Activated CD8-positive, alpha-beta T cell treated with anti-CD3 and anti-CD28 coated beads, Interleukin-2, amount 10 ng/mL, durations not matched to agents 7 days and 5 days (primary cell): ENCODE measurements around the gene ASB17. TPM values are rescaled to one million over a fixed set of nuclear protein-coding genes. Genes with fewer than 3 reads are reported as not detected.
"Not testable (repeated sequence)": the region's sequence is repeated elsewhere in the genome, so short reads cannot be mapped to it uniquely, and the experiment has no call there.

Experiments used
- ATAC-seq: fragments of 150-1000 bp; cut with Tn5 transposase; one replicate; pipeline ENCODE4 v1.10.0; 2021; ENCODE audit warnings: moderate library complexity
- CTCF ChIA-PET: fragments of 350-600 bp; sonication (Branson Sonifier 250); formaldehyde crosslinking; loops from one replicate; lab custom pipeline; 2021; ENCODE audit warnings: antibody characterized with exemption; lab: Charles Lee
- POLR2A ChIA-PET: fragments of 350-600 bp; sonication (Branson Sonifier 250); formaldehyde crosslinking; loops from one replicate; lab custom pipeline; 2021; ENCODE audit warnings: antibody characterized with exemption; lab: Charles Lee
- DNase-seq: peaks from one replicate; pipeline ENCODE4 v3.0.0-alpha.2; 2020
- H3K27ac Mint-ChIP-seq: one replicate; pipeline ENCODE4 v1.8.0; 2021; ENCODE audit warnings: mild to moderate bottlenecking, mixed read lengths
- H3K27me3 Mint-ChIP-seq: one replicate; pipeline ENCODE4 v1.8.0; 2021; ENCODE audit warnings: low read depth, mixed read lengths
- H3K36me3 Mint-ChIP-seq: one replicate; pipeline ENCODE4 v1.8.0; 2021; ENCODE audit warnings: low read depth, mixed read lengths
- H3K4me1 Mint-ChIP-seq: one replicate; pipeline ENCODE4 v1.8.0; 2021; ENCODE audit warnings: low read depth, mixed read lengths
- H3K4me3 Mint-ChIP-seq: one replicate; pipeline ENCODE4 v1.8.0; 2021; ENCODE audit warnings: mild to moderate bottlenecking, mixed read lengths
- H3K9me3 Mint-ChIP-seq: one replicate; pipeline ENCODE4 v1.8.0; 2022; ENCODE audit warnings: mixed read lengths; ENCODE audit not compliant: insufficient read depth
- total RNA-seq, 2 experiments: library from RNA; stranded (reverse); gene quantifications; one replicate each; pipeline ENCODE4 v1.2.3, GENCODE V29; 2021

The ASB17 gene
- not detected for total RNA-seq

- DNase-seq (no peak), ATAC-seq (no peak)
- Mint-ChIP-seq H3K4me1 (no peaks in the 10 kb centered on the region), H3K9me3 (no peaks in the 10 kb centered on the region), H3K36me3 (no peaks in the 10 kb centered on the region), H3K27ac (no peak within 1 kb of the TSS), H3K4me3 (no peak within 1 kb of the TSS), H3K27me3 (no peaks in the 10 kb centered on the region)
- POLR2A ChIA-PET: no interaction called here
- CTCF ChIA-PET: no interaction called here
Measured at GRCh38 chr1:75932304-75932703, at the start of gene ASB17. Gene ASB17 (minus strand): TSS chr1:75932404. CDS start chr1:75932291, 113 bp downstream.

DNA sequence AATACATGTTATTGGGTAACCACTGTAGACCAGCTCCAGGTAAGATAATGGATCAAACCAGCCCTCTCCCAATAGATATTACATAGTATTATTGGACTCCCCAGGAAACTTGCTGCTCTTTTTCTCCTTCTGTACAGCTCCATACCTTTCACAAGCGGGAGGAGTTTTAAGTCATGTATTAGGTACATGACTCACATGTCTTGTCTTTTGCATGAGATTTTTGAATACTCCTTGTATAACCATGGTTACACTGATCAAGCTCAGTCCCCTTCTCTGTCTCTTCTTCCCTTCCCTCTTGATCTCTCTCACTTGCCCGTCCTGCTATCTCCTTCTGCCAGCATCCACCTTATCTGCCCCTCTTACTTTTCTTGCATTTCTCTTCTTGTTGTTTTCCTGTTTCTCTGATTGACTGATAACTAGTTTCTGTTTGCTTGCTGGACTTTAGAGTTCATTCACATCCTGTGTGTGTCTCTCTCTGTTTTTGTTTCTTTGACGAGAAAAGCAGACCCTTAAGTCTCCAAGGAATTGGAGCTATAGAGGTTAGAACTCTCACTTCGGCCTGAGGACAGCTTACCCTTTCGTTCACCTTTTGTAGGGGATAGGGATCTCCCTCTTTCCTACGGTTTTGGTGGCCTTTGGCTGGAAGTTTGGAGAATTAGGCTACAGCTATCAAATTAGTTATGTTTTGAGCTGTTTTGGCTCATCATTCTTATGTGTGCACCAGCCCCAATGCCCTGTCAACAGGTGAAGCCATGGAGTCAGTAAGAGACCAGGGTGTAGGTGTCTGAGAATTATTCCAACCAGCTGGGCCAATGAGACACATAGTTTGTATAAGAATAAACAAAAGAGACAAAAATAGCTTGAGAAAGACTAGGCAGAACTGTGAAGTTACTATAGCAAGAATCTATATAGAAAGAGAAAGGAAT is 49.0 kb upstream of the ASB17 start:
- ChIA-PET CTCF (interaction anchor here (0.9 kb wide), 1 partner anchor 10 kb away, joined by 3 read pairs; no protein-coding TSS in a partner anchor), POLR2A (no interaction called here)
- Mint-ChIP-seq H3K9me3 (no peaks in the 10 kb centered on the region), H3K36me3 (no peaks in the 10 kb centered on the region), H3K4me1 (no peaks in the 10 kb centered on the region), H3K27me3 (no peaks in the 10 kb centered on the region), H3K27ac (no peak overlapping the region), H3K4me3 (no peak overlapping the region)
- no peak for ATAC-seq
- DNase-seq: no peak

DNA sequence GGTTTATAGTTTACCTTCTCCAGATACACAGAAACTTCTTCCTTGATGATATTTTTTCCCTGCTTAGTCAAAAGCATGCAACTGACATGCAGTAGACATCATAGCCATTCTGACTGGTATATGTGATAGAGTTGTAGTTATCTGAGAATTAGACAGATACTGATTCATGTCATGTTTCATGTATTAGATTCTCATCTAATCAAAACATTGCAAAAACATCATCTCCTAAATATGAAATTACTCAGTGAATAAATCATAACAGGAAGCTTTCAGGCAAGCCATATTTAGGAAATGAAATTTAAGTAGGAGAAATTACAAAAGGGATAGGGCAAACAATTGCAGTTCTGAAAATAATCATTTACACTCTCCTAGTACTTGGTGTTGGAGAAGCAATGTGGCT is 38.4 kb upstream of the ASB17 start:
- Mint-ChIP-seq H3K27me3 (peaks cover 3% of the 10 kb centered on the region), H3K4me3 (no peak overlapping the region), H3K27ac (no peak overlapping the region), H3K4me1 (no peaks in the 10 kb centered on the region), H3K36me3 (no peaks in the 10 kb centered on the region), H3K9me3 (no peaks in the 10 kb centered on the region)
- ATAC-seq: no peak
- DNase-seq: no peak
- ChIA-PET CTCF (no interaction called here), POLR2A (no interaction called here)

GRCh38 chr1:75969550-75969949 is 37.3 kb upstream of the ASB17 start:
- ChIA-PET POLR2A (no interaction called here), CTCF (no interaction called here)
- Mint-ChIP-seq H3K27ac (no peak overlapping the region), H3K36me3 (no peaks in the 10 kb centered on the region), H3K4me3 (no peak overlapping the region), H3K4me1 (no peaks in the 10 kb centered on the region), H3K9me3 (no peaks in the 10 kb centered on the region), H3K27me3 (peaks cover 3% of the 10 kb centered on the region)
- ATAC-seq: no peak
- DNase-seq: no peak

- POLR2A ChIA-PET: no interaction called here
- Mint-ChIP-seq H3K27ac (no peak overlapping the region), H3K9me3 (no peaks in the 10 kb centered on the region), H3K4me3 (no peak overlapping the region), H3K4me1 (no peaks in the 10 kb centered on the region), H3K27me3 (peaks cover 3% of the 10 kb centered on the region), H3K36me3 (no peaks in the 10 kb centered on the region)
- ATAC-seq: no peak
- DNase-seq: no peak
- CTCF ChIA-PET: no interaction called here
Measured at GRCh38 chr1:75967719-75968118, 35.5 kb upstream of the ASB17 start.

DNA sequence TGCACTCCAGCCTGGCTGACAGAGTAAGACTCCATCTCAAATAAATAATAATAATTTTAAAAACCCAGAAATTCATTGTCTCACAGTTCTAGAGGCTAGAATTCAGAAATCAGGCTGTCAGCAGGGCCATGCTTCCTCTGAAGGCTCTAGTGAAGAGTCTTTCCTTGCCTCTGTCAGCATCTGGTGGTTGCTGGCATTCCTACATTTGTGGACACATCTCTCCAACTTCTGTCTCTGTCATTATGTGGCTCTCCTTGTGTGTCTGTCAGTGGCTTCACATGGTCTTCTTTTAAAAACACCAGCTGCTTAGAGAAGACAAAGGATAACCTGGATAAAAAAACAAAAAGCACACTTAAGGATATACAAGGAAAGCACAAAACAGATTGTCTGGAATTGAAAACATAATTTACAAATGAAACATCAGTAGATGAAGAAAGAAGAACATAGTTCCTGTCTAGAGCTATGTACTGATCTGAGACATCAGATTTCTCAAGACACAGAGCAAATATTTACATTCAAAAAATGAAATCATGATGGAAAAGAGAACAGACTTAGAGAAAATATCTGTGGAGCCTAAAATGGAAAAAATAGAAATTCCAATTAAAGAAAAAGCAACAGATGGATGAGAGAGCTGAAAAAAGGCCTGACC is 32.7 kb upstream of the ASB17 start:
- Mint-ChIP-seq H3K9me3 (no peaks in the 10 kb centered on the region), H3K4me3 (no peak overlapping the region), H3K4me1 (no peaks in the 10 kb centered on the region), H3K27ac (no peak overlapping the region), H3K36me3 (no peaks in the 10 kb centered on the region), H3K27me3 (peaks cover 3% of the 10 kb centered on the region)
- ChIA-PET POLR2A (no interaction called here), CTCF (no interaction called here)
- DNase-seq: no peak
- ATAC-seq: no peak

- H3K4me3 Mint-ChIP-seq, CTCF ChIA-PET, ATAC-seq, H3K4me1 Mint-ChIP-seq, H3K36me3 Mint-ChIP-seq, H3K27ac Mint-ChIP-seq, DNase-seq, H3K27me3 Mint-ChIP-seq, H3K9me3 Mint-ChIP-seq: not testable (repeated sequence)
- POLR2A ChIA-PET: interaction anchor here (0.8 kb wide), 1 partner anchor 122 kb away, joined by 3 read pairs; no protein-coding TSS in a partner anchor
Measured at GRCh38 chr1:75964110-75964759, 32.0 kb upstream of the ASB17 start.

DNA sequence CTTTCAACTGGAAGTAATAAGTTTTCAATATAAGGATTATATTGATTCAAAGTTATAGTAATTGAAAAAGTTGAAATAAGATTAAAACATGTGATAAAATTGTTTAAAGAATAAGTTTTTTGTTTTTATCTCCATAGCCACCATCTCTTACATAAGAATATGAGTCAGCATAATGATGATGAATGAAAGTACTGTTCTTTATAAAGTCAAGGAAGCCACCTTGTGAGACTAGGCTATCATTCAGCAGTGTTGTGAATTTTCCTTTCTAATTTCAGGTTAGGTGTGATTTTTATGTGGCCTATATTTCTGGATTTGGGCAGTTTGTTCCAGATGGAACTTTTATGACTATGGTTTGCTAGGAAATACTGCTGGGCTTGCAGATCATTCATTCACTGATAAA is 22.4 kb upstream of the ASB17 start:
- Mint-ChIP-seq H3K27ac (no peak overlapping the region), H3K9me3 (no peaks in the 10 kb centered on the region), H3K4me1 (no peaks in the 10 kb centered on the region), H3K4me3 (no peak overlapping the region), H3K36me3 (no peaks in the 10 kb centered on the region), H3K27me3 (peaks cover 3% of the 10 kb centered on the region)
- ChIA-PET CTCF (no interaction called here), POLR2A (no interaction called here)
- ATAC-seq: no peak
- DNase-seq: no peak

- no peak for ATAC-seq
- ChIA-PET POLR2A (no interaction called here), CTCF (no interaction called here)
- Mint-ChIP-seq H3K4me1 (no peaks in the 10 kb centered on the region), H3K27ac (no peak overlapping the region), H3K4me3 (no peak overlapping the region), H3K27me3 (peaks cover 3% of the 10 kb centered on the region), H3K9me3 (no peaks in the 10 kb centered on the region), H3K36me3 (no peaks in the 10 kb centered on the region)
- DNase-seq: no peak
Measured at GRCh38 chr1:75953461-75953860, 21.3 kb upstream of the ASB17 start.

- ChIA-PET CTCF (no interaction called here), POLR2A (no interaction called here)
- Mint-ChIP-seq H3K36me3 (no peaks in the 10 kb centered on the region), H3K27ac (no peak overlapping the region), H3K27me3 (peaks cover 3% of the 10 kb centered on the region), H3K4me1 (no peaks in the 10 kb centered on the region), H3K9me3 (no peaks in the 10 kb centered on the region), H3K4me3 (no peak overlapping the region)
- DNase-seq: no peak
- ATAC-seq: no peak
Measured at GRCh38 chr1:75952016-75952415, 19.8 kb upstream of the ASB17 start.

DNA sequence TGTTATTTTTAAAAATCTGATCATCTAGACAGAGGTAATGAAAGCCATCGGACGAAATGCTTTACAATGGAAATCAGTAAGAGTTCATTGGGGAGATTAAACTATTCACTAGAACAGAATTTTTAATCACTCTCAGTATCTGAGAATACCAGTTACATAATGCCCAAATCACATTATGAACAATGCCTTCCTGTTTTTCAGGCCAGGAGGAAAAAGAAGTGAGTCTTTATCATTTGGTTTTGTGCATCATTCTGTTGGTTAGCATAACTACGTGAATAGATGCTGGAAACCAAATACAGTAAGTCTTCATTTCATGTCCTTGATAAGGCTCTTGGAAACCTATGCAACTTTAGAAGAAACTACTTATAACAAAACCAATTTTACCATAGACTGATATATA is 18.0 kb upstream of the ASB17 start:
- H3K9me3 Mint-ChIP-seq: no peaks in the 10 kb centered on the region
- peaks cover 2% of the 10 kb centered on the region for H3K27me3 Mint-ChIP-seq
- ChIA-PET POLR2A (no interaction called here), CTCF (no interaction called here)
- H3K4me1 Mint-ChIP-seq: no peaks in the 10 kb centered on the region
- H3K27ac Mint-ChIP-seq: no peak overlapping the region
- H3K4me3 Mint-ChIP-seq: no peak overlapping the region
- DNase-seq: no peak
- no peak for ATAC-seq
- H3K36me3 Mint-ChIP-seq: no peaks in the 10 kb centered on the region

DNA sequence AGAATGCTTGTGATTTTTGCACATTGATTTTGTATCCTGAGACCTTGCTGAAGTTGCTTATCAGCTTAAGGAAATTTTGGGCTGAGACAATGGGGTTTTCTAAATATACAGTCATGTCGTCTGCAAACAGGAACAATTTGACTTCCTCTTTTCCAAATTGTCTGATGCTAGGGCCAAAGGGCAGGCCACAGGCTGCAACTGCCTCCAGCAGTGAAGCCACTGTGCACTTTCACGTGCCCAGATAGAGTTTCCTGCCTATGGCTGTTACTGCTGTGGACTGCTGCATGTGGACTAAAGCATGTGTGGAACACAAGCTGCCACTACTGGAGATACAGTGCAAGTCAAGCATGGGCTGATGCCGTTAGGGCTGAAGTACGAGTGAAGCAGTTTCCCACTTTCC is 10.8 kb upstream of the ASB17 start:
- DNase-seq, ATAC-seq, POLR2A ChIA-PET, H3K36me3 Mint-ChIP-seq, H3K27me3 Mint-ChIP-seq, H3K4me1 Mint-ChIP-seq, CTCF ChIA-PET, H3K9me3 Mint-ChIP-seq, H3K27ac Mint-ChIP-seq, H3K4me3 Mint-ChIP-seq: not testable (repeated sequence)
